Mucosa of descending colon (tissue), 3 donors: Measurements from ENCODE around the gene GARNL3. TPM values are rescaled to one million over a fixed set of nuclear protein-coding genes. Genes with fewer than 3 reads are reported as not detected.

Source experiments
- ATAC-seq: fragments of 200-7000 bp; cut with Tn5 transposase; one replicate; pipeline ENCODE4 v1.9.1; 2020; ENCODE audit warnings: mild to moderate bottlenecking, moderate library complexity
- DNase-seq, 3 donors: peaks; one replicate each; pipeline ENCODE4 v3.0.0-alpha.2; 2020
- H3K36me3 ChIP-seq: fragments of 200-600 bp; one replicate; pipeline ENCODE4 v1.8.0; 2021; ENCODE audit warnings: low read depth, mild to moderate bottlenecking
- H3K4me1 ChIP-seq: fragments of 200-600 bp; one replicate; pipeline ENCODE4 v1.8.0; 2021; ENCODE audit warnings: low read depth, mild to moderate bottlenecking
- H3K4me3 ChIP-seq: fragments of 200-600 bp; one replicate; pipeline ENCODE4 v1.8.0; 2021; ENCODE audit warnings: mild to moderate bottlenecking
- H3K9me3 ChIP-seq: fragments of 200-600 bp; one replicate; pipeline ENCODE4 v1.8.0; 2021; ENCODE audit warnings: mild to moderate bottlenecking
- CTCF ChIP-seq: fragments of 200-600 bp; IDR thresholded peaks from one replicate; pipeline ENCODE4 v1.8.0; 2022; ENCODE audit warnings: antibody characterized with exemption, mild to moderate bottlenecking
- intact Hi-C, 2 donors: fragments of 100-400 bp; cut with DNase I in 1 of 2; cut with micrococcal nuclease in 1 of 2; formaldehyde crosslinking; loops; one replicate each; pipeline versions ENCODE4 v1.11.0 to v1.11.1; 2022; cut with DNase I, micrococcal nuclease
- total RNA-seq, 3 donors: library from RNA; stranded (reverse); fragmentation: NEBNext Ultra II Directional in 2 of 3; extraction: Animal tissue kit (Norgen Biotek cat#: 25700) in 2 of 3; gene quantifications; one replicate each; pipeline versions ENCODE4 v1.2.1 to v1.2.4, GENCODE V29; 2021 to 2023
- donor health status: DM: no; HTN: no; CAD: no; lungs with moderate emphysema.
- donor health status: DM: no; HTN: no; CAD: no.
- donor health status: DM: no; HTN: yes; CAD: no.

Gene GARNL3
- total RNA-seq, 3 donors from 2014 or later: 5.4 to 14.2 (median 8.6) TPM

DNA sequence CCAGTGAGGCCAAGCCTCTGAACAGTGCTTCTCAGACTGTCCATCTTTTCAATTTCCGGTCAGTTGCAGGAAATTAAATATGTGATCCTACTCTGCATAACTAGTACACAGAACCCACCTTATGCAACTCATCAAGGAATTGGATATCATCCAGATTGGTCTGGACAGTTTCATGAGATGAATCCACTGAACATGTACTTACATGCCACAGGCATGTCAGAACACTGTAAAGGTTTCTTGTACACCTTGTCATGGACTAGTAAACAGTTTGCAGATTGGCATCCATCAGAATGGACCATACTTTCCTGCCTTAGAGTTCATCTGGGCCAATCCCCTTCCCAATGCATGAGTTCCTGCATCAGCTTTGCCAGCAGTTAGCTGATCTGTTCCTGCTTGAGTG lies 30.4 kb downstream of the GARNL3 start:
- no peak for TF ChIP-seq CTCF
- intact Hi-C loops: no loop called here
- ATAC-seq (no peak), DNase-seq (no peak)
- H3K4me3 ChIP-seq: no peak overlapping the region
- no peaks in the 10 kb centered on the region for H3K36me3 ChIP-seq
- no peaks in the 10 kb centered on the region for H3K4me1 ChIP-seq
- H3K9me3 ChIP-seq: no peaks in the 10 kb centered on the region

DNA sequence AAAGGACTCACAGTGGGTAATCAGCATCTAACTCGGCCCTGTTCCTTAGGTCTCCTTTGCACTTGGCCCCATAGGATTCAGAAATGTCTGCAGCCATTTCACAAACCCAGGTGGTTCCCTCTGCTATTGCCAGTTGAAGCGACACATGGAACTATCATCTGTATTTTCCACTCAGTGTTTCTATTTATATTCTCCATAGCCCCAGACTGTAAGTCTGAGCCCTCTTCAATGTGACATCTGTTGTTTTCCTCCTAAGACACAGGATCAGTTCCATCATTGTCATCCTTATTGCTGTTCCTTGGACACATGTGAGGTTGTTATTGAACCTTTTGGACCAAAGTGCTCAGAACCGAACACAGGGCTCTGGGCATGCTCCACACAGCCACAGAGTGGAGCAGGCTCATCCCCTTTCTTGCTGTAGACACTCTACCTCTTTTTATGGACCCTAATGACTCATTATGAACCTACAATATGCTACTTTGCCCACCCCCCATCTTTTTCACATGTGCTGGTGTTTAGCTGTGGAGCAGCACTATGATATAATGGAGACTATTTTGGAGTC lies 36.4 kb downstream of the GARNL3 start:
- H3K4me1 ChIP-seq: no peaks in the 10 kb centered on the region
- no peak for TF ChIP-seq CTCF
- intact Hi-C loops: no loop called here
- no peak overlapping the region for H3K4me3 ChIP-seq
- ATAC-seq (no peak), DNase-seq (no peak)
- H3K9me3 ChIP-seq: no peaks in the 10 kb centered on the region
- no peaks in the 10 kb centered on the region for H3K36me3 ChIP-seq

GRCh38 chr9:127303830-127304229 lies 39.3 kb downstream of the GARNL3 start:
- Histone ChIP-seq H3K36me3 (no peaks in the 10 kb centered on the region), H3K4me1 (no peaks in the 10 kb centered on the region), H3K4me3 (no peak overlapping the region), H3K9me3 (no peaks in the 10 kb centered on the region)
- no peak for ATAC-seq
- intact Hi-C loops: no loop called here
- DNase-seq: no peak
- no peak for TF ChIP-seq CTCF

GRCh38 chr9:127305206-127305837 lies 40.7 kb downstream of the GARNL3 start:
- intact Hi-C loops: no loop called here
- no peak overlapping the region for H3K4me3 ChIP-seq
- ATAC-seq: no peak
- no peaks in the 10 kb centered on the region for H3K36me3 ChIP-seq
- no peak for DNase-seq
- H3K9me3 ChIP-seq: no peaks in the 10 kb centered on the region
- H3K4me1 ChIP-seq: no peaks in the 10 kb centered on the region
- no peak for TF ChIP-seq CTCF

DNA sequence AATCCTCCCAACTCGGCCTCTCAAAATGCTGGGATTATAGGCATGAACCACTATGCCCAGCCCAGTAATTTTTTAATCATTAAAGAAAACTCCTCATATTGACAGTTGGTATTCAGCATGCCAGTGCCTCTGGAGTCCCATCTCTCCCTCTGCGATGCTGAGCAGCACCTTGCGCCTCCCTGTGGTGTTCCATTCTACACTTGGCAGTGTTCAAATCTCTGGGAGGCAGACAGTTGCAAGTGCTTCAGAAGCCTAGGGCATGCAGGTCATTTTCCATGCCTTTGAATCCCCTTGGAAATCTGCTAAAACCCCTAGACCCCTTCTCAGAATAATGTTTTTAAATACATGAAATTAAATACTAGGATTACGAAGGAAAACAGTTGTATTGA lies 41.3 kb downstream of the GARNL3 start:
- Histone ChIP-seq H3K4me1 (no peaks in the 10 kb centered on the region), H3K9me3 (no peaks in the 10 kb centered on the region), H3K4me3 (no peak overlapping the region), H3K36me3 (no peaks in the 10 kb centered on the region)
- no peak for DNase-seq
- no peak for TF ChIP-seq CTCF
- no peak for ATAC-seq
- intact Hi-C loops: no loop called here
